ENCODE results near the gene ATG2B. TPM values are rescaled to one million over a fixed set of nuclear protein-coding genes. Genes with fewer than 3 reads are reported as not detected.

The ATG2B gene
- total and polyA plus RNA-seq, 9 of the 15 experiments (the other 6 are each of a cell fraction or from before 2014, with no cell fraction given), result 0.83 to 12.9 (median 8.7) TPM

DNA sequence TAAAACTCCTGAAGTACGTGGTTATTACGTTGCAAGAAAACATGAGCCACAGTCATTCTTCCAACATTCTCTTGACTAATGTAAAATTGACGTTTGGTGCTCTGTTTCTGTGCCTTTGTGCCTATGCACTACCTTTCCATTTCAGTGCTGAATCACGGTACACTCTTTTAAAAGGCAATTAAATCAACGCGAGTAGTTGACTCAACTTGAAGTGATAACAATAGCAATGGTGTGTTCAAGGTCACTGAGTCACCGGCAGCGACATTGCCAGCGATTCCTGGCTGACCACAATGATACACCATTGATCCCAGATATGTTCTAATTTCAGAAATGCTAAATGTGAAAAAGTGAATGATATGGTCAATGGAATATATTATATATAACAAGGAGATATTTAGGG, 46.6 kb upstream of the ATG2B start (continued):
- TF ChIP-seq HOXB6 (CRISPR knock-in tag; IDR thresholded peaks at IDR 0.05; ENCODE audit: borderline replicate concordance), result no peak
- no peak for TF ChIP-seq ATF1 (CRISPR knock-in tag; IDR thresholded peaks at IDR 0.05)
- TF ChIP-seq ATF1 (tag; IDR thresholded peaks at IDR 0.05), result no peak
- TF ChIP-seq NR2F6 (CRISPR knock-in tag; IDR thresholded peaks at IDR 0.05), result no peak
- TF ChIP-seq ZNF780A (CRISPR knock-in tag; IDR thresholded peaks at IDR 0.05), result no peak
- TF ChIP-seq SIX5 (IDR thresholded peaks at IDR 0.05; ENCODE audit: borderline replicate concordance in 1 of 2, insufficient read depth in 1 of 2, low read depth in 1 of 2, low read length in 2 of 2), result no peak
- TF ChIP-seq, protein P1, sequence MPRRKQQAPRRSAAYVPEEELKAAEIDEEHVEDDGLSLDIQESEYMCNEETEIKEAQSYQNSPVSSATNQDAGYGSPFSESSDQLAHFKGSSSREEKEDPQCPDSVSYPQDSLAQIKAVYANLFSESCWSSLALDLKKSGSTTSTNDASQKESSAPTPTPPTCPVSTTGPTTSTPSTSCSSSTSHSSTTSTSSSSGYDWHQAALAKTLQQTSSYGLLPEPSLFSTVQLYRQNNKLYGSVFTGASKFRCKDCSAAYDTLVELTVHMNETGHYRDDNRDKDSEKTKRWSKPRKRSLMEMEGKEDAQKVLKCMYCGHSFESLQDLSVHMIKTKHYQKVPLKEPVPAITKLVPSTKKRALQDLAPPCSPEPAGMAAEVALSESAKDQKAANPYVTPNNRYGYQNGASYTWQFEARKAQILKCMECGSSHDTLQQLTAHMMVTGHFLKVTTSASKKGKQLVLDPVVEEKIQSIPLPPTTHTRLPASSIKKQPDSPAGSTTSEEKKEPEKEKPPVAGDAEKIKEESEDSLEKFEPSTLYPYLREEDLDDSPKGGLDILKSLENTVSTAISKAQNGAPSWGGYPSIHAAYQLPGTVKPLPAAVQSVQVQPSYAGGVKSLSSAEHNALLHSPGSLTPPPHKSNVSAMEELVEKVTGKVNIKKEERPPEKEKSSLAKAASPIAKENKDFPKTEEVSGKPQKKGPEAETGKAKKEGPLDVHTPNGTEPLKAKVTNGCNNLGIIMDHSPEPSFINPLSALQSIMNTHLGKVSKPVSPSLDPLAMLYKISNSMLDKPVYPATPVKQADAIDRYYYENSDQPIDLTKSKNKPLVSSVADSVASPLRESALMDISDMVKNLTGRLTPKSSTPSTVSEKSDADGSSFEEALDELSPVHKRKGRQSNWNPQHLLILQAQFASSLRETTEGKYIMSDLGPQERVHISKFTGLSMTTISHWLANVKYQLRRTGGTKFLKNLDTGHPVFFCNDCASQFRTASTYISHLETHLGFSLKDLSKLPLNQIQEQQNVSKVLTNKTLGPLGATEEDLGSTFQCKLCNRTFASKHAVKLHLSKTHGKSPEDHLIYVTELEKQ (CRISPR knock-in tag; IDR thresholded peaks at IDR 0.05), result no peak
- no peak for TF ChIP-seq POLR2A (conservative IDR thresholded peaks at IDR 0.05)
- TF ChIP-seq ZNF124 (CRISPR knock-in tag; IDR thresholded peaks at IDR 0.05), result no peak
- no peak for TF ChIP-seq CEBPG (CRISPR knock-in tag; IDR thresholded peaks at IDR 0.05)
- no peak for TF ChIP-seq CEBPG (tag; conservative IDR thresholded peaks at IDR 0.05 in 1 of 2, IDR thresholded peaks at IDR 0.05 in 1 of 2)
- TF ChIP-seq ZNF324 (CRISPR knock-in tag; IDR thresholded peaks at IDR 0.05), result no peak
- TF ChIP-seq SOX6 (IDR thresholded peaks at IDR 0.05), result peak; percentile 64; the same call in 1 of the 2 replicates
- TF ChIP-seq JUND (IDR thresholded peaks at IDR 0.05; ENCODE audit: borderline replicate concordance, low read depth, low read length), result peak; percentile 62
- TF ChIP-seq JUND (tag; IDR thresholded peaks at IDR 0.05; ENCODE audit: borderline replicate concordance, low read depth, low read length), result no peak
- TF ChIP-seq MCM7 (IDR thresholded peaks at IDR 0.05), result no peak
- no peak for TF ChIP-seq ATF7 (IDR thresholded peaks at IDR 0.05)
- TF ChIP-seq RCOR1 (IDR thresholded peaks at IDR 0.05; ENCODE audit: borderline replicate concordance in 1 of 2, low read depth in 2 of 2, low read length in 2 of 2), result peak in 1 of 2 experiments; percentile 90; a peak in 2 of 4 replicates
- TF ChIP-seq HDAC1 (IDR thresholded peaks at IDR 0.05), result 0 out of 4 replicates have a peak, but pooled peaks of 1 of the 2 experiments have one; percentile 17
- TF ChIP-seq CHCHD3 (CRISPR knock-in tag; IDR thresholded peaks at IDR 0.05), result no peak
- TF ChIP-seq POLR3G (IDR thresholded peaks at IDR 0.05; ENCODE audit: extremely low read depth, insufficient read length, insufficient replicate concordance), result no peak
- no peak for TF ChIP-seq ZBTB1 (CRISPR knock-in tag; IDR thresholded peaks at IDR 0.05; ENCODE audit: borderline replicate concordance, low read depth)
- TF ChIP-seq CCNT2 (IDR thresholded peaks at IDR 0.05; ENCODE audit: borderline replicate concordance, extremely low read depth, insufficient read length, low read depth, low read length), result no peak
- TF ChIP-seq ZNF134 (CRISPR knock-in tag; conservative IDR thresholded peaks at IDR 0.05), result no peak
- TF ChIP-seq FOXA1 (IDR thresholded peaks at IDR 0.05; ENCODE audit: borderline replicate concordance), result no peak
- TF ChIP-seq MTA1 (IDR thresholded peaks at IDR 0.05; ENCODE audit: borderline replicate concordance), result no peak
- no peak for TF ChIP-seq NUFIP1 (IDR thresholded peaks at IDR 0.05; ENCODE audit: partially characterized antibody)
- TF ChIP-seq NFIX (CRISPR knock-in tag; IDR thresholded peaks at IDR 0.05; ENCODE audit: low read depth), result no peak
- no peak for TF ChIP-seq ZNF143 (CRISPR knock-in tag; IDR thresholded peaks at IDR 0.05)
- TF ChIP-seq, protein P2, sequence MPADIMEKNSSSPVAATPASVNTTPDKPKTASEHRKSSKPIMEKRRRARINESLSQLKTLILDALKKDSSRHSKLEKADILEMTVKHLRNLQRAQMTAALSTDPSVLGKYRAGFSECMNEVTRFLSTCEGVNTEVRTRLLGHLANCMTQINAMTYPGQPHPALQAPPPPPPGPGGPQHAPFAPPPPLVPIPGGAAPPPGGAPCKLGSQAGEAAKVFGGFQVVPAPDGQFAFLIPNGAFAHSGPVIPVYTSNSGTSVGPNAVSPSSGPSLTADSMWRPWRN (IDR thresholded peaks at IDR 0.05; ENCODE audit: low read depth), result no peak
- TF ChIP-seq SMAD3 (CRISPR knock-in tag; conservative IDR thresholded peaks at IDR 0.05), result no peak
